Measurements from ENCODE around the gene BCL2L13.
"Not testable (repeated sequence)": the region's sequence is repeated elsewhere in the genome, so short reads cannot be mapped to it uniquely, and the experiment has no call there.

The BCL2L13 gene

DNA sequence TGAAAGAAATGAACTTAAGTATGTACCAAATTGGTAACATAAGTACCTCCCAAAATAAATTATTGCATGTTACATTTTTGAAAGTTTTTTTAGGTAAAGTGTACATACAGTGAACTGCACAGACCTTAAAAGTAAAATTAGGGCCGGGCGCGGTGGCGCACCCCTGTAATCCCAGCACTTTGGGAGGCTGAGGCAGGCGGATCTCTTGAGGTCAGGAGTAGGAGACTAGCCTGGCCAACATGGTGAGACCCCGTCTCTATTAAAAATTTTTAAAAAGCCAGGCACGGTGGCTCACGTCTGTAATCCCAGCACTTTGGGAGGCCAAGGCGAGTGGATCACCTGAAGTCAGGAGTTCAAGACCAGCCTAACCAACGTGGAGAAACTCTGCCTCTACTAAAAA, 1.7 kb upstream of the BCL2L13 start:
- DNase-seq (ENCODE audit: low read depth): not testable (repeated sequence)

DNA sequence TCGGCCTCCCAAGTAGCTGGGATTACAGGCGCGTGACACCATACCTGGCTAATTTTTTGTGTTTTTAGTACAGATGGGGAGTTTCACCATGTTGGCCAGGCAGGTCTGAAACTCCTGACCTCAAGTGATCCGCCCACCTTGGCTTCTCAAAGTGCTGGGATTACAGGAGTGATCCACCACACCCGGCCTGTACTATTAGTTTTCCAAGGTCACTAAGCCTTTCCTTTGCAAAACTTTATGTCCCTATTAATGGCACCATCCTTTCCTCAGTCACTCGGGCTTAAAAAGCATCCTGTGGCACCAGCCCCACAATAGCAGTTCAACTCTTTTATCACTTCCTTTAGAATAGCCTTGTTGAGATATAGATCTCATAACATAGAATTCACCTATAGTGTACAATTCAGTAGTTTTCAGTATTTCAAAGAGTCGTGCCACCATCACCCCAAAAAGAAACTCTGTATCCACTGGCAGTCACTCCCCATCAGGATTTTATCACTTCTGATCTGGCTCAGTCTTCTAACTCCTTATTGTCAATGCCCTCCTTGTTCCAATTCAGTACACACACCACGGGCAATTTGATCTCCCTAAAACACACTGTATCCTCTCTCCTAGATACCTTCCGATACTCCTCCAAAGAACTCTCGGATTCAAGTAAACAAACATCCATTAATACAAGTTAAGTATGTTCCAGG, 921 bp upstream of the BCL2L13 start:
- no peak for DNase-seq (ENCODE audit: low read depth)

DNA sequence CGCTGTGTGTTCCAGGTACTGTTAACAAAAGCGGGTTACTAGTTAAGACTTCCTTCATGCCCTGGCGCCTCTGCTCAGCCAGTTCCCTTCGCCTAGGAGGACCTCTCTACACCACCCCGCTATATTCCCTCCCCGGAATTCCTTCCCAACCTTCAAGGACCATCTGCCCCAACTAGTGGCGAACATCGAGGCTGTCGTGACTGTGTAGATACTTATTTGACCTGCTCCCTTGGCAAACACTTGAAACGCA, 450 bp upstream of the BCL2L13 start:
- DNase-seq (ENCODE audit: low read depth): no peak

DNA sequence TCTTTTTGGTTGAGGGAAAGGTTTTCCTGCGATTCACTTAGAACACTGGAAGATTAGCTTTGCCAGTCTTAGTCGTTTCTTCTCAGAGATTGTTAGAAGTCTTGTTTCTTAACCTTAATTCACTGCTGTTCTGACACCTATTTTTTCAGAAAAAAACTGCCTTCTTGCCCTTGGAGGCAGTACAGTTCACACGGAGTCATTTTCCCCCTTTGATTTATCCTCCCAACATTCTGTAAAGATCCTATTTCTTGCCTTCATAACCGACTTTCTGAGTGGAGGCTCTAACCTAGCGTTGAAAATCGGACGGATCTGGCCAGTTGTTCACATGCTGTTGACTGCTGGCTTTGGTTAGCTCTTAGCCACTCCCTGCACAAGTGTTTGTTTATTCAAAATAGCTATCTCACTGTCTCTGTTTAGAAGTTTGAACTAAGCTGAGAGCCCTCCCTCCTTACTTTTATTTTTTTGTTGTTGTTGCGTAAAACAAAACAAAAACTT, 737 bp downstream of the BCL2L13 start:
- DNase-seq (ENCODE audit: low read depth): peak; percentile 62

DNA sequence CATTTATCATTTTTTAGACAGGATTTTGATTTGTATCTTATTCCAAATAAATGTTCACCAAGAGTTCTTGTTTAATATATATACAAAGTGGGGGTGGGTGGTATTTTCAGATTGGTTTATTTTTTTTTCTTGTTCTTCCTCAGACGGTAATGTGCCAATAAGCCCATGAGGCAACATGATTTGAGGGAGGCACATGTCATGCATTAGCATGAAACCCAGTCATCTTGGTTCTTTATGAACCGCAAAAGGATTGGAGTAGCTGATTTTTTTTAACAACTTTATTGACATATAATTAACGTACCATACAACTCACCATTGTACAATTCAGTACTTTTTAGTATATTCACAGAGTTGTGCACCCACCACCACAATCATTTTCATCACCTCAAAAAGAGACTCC, 2.7 kb downstream of the BCL2L13 start:
- DNase-seq (ENCODE audit: low read depth): no peak

DNA sequence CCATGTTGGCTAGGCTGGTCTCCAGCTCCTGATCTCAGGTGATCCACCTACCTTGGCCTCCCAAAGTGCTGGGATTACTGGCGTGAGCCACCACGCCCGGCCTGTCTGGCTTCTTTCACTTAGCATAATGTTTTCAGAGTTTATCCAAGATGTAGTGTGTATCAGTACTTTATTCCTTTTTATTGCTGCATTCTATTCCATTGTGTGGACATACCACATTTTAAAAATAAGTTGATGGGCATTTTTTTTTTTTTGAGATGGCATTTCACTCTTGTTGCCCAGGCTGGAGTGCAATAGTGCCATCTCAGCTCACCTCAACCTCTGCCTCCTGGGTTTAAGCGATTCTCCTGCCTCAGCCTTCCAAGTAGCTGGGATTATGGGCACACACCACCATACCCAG, 3.8 kb downstream of the BCL2L13 start:
- not testable (repeated sequence) for DNase-seq (ENCODE audit: low read depth)

DNA sequence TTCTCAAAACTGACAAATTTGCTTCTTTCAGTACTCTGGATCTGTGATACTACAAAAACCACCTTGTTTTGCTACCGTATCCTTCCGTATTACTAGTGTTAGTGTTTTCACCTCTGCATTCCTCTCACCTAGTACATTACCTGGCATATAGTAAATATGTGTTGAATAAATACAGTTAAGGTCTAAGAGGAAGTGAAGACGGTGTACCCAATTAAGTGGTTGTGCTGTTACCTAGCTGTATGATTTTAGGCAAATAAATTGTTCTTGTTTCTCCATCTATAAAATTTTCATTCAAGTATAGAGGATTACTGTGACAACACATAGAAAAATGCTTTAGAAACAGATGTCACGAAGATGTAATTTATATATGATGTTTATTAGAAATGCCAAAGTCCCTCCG, 8.9 kb downstream of the BCL2L13 start:
- no peak for DNase-seq (ENCODE audit: low read depth)

DNA sequence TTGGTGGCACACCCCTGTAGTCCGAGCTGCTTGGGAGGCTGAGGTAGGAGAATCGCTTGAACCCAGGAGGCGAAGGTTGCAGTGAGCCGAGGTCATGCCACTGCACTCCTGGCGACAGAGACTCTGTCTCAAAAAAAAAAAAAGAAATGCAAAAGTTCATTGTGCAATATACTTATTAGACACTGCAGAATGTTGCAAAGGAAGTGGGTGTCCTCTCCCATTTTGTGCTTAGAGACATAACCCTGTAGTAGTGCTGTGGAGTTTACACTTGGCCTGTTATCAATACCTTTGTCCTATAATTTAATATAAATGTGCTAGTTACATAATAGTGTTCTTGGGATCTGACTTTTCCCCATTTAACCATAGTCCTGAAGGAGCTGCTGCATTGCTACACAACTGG, 9.4 kb downstream of the BCL2L13 start:
- no peak for DNase-seq (ENCODE audit: low read depth)

DNA sequence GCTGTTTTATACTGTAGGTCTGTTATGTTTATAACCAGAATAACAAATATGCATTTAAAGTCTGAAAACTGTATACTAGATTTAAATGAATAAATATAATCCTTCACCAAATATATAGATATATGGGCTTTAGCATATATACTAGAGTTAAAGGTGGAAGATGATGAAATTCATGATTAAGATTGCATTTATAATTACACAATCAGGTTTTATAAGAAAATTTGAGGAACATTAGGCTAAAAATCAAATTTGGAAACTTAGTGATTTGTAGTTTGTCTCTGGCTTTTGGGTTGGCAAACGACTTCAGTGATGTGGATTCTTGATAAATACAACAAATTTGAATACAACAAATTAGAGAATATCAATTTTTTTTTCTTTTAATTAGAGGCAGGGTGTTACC, 10.0 kb downstream of the BCL2L13 start:
- no peak for DNase-seq (ENCODE audit: low read depth)

DNA sequence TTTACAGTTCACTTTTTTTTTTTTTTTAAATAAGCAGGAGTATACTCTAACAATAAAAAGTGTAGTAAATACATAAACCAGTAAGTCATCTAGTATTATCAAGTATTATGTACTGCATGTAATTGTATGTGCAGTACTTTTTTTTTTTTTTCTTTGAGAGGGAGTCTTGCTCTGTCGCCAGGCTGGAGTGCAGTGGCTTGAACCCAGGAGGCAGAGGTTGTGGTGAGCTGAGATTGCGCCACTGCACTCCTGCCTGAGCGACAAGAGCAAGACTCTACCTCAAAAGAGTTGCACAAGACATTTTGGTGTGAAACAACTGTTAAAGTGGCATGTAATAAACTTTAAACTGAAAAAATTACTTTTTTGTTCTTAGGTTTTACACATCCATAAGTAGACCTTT, 16.7 kb downstream of the BCL2L13 start:
- no peak for DNase-seq (ENCODE audit: low read depth)

DNA sequence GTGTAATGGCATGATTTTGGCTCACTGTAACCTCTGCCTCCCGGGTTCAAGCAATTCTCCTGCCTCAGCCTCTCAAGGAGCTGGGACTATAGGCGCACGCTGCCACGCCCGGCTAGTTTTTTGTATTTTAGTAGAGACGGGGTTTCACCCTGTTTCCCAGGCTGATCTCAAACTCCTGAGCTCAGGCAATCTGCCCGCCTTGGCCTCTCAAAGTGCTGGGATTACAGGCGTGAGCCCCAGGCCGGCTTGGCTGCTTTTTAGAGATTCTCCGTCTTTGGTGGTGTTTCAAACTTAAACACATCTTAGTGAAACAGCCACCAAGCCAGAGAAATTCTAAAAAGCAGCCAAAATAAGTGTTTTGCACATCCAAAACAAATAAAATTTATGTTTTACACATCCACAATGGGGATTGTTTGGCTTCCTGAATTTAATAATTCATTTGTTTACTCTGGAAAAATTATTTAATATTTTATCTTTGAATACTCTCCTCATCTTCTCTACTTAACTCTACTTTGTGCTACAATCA, 18.4 kb downstream of the BCL2L13 start:
- no peak for DNase-seq (ENCODE audit: low read depth)

DNA sequence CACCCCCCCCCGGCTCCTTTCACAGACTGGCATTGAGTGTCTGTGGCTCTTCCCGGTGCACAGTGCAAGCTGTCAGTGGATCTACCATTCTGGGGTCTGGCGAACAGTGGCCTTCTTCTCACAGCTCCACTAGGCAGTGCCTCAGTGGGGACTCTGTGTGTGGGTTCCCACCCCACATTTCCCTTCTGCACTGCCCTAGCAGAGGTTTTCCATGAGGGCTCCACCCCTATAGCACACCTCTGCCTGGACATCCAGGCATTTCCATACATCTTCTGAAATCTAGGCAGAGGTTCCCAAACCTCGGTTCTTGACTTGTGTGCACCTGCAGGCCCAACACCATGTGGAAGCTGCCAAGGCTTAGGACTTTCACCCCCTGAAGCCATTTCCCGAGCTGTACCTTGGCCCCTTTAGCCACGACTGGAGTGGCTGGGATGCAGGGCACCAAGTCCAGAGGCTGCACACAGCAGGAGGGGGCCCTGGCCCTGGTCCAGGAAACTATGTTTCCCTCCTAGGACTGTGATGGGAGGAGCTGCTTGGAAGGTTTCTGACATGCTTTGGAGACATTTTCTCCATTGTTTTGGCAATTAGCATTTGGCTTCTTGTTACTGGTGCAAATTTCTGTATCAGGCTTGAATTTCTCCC, 26.0 kb downstream of the BCL2L13 start:
- DNase-seq (ENCODE audit: low read depth): no peak

DNA sequence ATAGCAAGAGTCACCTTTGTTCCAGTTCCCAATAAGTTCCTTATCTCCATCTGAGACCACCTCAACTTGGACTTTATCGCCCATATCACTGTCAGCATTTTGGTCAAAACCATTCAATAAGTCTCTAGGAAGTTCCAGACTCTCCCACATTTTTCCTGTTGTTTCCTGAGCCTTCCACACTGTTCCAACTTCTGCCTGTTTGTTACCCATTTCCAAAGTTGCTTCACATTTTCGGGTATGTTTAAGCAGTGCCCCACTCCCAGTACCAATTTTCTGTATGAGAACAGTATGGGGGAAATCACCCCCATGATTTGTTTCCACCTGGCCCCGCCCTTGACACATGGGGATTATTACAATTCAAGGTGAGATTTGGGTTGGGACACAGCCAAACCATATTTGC, 26.7 kb downstream of the BCL2L13 start:
- no peak for DNase-seq (ENCODE audit: low read depth)

DNA sequence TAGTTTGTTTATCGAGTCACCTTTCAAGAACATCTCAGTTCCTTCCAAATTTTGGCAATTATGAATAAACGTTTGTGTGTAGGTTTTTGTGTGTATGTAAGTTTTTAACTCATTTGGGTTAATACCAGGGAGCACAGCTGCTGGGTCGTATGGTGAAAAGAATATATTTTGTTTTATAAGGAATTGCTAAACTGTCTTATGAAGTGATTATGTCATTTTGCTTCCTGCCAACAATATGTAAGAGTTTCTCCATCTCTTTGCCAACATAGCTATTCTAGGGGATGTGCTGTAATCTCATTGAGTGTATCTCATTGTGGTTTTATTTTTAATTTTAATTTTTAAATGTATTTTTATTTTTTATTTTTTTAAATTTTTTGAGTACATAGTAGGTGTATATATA, 27.3 kb downstream of the BCL2L13 start:
- DNase-seq (ENCODE audit: low read depth): no peak

DNA sequence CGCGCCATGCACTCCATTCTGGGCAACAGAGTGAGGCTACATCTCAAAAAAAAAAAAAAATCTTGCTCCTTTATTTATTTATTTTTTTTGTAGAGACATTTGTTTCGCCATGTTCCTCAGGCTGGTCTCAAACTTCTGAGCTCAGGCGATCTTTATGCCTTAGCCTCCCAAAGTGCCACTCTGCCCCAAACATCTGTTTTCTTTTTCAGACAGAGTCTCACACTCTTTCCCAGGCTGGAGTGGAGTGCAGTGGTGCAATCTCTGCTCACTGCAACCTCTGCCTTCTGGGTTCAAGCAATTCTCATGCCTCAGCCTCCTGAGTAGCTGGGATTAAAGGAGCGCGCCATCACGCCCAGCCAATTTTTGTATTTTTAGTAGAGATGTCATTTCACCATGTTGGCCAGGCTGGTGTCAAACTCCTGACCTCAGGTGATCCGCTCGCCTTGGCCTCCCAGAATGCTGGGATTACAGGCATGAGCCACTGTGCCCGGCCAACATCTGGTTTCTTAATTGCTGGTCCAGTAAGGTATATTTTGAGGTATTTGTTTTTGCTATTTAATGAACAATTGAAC, 33.0 kb downstream of the BCL2L13 start:
- not testable (repeated sequence) for DNase-seq (ENCODE audit: low read depth)

DNA sequence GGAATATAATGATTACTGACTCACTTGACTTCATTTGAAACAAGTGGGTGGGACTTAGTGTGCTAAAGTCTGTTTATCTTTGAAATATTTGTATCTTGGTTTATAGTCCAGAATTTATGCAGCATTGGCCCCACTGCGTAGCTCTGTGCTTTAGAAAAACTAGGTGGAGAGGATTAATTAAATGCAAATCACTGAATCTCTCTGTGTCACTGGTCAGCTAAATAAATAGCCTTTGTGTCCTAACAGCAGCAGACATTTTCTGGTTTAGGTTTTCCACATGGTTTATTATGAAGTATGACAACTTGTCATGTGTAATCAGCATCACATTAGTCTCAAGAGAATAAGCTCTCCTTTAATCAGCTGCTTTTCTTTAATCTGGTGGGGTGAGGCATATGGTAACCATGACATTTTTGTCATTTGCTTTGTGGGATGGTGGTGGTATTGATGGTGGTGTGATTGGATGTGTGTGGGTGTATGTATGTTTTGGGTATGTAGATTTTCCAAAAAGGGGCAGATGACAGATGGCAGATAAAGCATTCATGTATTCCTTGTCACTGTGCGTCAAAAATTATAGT, 33.9 kb downstream of the BCL2L13 start:
- DNase-seq (ENCODE audit: low read depth): peak; percentile 46

DNA sequence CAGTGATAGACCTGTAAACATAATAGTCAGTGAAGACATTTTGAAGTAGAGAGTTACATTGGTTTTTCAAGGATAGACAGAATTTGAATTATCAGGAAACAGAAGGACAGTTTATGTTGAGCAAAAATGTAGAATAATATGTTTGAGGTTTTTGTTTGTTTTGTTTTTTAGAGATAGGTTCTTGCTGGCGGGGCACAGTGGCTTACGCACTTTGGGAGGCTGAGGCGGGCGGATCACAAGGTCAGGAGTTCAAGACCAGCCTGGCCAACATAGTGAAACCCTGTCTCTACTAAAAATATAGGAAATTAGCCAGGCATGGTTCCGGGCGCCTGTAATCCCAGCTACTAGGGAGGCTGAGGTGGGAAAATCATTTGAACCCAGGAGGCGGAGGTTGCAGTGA, 35.6 kb downstream of the BCL2L13 start:
- no peak for DNase-seq (ENCODE audit: low read depth)

DNA sequence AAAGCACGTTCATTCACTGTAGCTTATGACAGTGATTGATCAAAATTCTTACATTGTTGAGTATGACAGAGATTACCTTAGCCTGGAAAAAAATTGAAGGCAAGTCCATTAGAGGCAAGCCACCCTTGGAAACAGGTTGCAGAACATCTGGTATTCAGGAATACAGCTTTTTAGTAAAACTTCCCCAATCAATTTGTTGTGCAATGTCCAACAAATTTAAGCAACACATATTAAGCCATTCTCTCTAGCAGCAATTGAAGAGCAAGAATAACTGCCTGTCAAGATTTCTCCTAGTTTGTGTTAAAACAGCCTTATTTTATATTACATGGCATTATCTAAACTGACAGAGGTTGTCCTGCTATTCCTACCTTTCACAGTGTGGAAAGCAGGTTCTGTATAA, 37.0 kb downstream of the BCL2L13 start:
- no peak for DNase-seq (ENCODE audit: low read depth)

DNA sequence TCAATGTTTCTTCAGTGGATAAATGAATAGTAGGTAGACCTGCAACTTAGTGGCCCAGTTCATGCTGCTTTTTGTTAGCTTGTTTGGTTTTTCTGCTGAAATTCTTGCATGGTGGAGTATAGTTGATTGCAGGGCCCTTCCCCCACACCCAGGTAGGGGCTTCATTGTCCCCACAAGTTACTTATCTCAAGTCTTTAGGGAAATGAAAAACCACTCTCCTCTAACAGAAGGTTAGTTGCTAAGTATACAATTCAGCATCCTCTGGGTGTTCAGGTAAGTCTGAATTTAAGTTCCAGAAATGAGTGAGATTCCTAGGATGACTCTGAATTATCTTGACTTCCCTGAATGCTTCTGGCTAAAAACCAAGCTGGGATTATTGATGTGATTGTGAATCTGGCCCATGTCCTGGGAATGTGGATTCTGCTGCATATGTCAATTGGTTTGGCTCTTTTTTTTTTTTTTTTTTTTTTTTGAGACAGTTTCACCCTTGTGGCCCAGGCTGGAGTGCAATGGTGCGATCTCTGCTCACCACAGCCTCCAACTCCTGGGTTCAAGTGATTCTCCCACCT, 40.3 kb downstream of the BCL2L13 start:
- DNase-seq (ENCODE audit: low read depth): no peak

DNA sequence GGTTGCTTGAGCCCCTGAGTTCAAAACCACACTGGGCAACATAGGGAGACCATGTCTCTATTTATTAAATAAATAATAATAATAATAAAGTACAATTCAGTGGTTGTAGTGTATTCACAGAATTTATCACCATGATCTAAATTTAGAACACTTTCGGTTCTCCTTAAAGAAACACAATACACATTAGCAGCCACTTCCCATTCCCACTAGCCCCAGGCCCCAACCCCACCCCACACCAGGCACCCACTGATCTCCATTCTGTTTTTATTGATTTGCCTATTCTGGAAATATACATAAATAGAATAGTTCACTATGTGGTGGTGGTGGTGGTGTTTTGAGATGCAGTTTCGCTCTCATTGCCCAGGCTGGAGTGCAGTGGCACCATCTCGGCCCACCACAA, 45.7 kb downstream of the BCL2L13 start:
- DNase-seq (ENCODE audit: low read depth): no peak

DNA sequence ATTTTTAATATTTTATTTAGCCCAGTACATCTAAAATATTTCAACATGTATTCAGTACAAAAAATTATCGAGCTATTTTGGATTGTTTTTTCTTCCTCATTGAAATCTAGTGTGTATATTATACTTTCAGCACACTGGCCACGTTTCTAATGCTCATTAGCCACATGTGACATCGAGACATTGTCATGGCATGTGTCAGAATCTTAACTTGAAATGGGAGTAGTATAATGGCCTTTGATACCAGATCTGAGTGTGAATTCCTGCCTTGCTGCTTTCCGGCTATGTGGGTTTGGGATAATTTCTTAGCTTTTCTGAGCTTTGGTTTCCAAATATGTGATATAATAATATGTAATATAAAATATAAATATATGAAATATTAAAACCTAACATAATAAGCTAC, 54.3 kb downstream of the BCL2L13 start:
- DNase-seq (ENCODE audit: low read depth): no peak

DNA sequence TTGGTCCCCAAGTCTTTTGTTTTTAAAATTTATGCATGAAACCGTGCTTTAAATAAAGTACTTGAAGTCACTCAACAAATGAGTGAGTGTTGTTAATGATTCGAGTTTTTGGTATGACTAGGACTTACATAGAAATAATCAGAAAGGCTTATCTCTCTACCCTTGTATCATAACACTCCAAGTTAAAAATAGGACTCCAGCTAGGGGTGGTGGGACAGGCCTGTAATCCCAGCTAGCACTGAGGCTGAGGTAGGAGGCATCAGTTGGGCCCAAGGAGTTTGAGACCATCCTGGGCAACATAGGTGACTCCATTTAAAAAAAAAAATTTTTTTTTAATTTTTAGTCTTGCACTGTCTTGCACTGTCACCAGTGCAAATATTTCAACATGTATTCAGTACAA, 55.6 kb downstream of the BCL2L13 start:
- no peak for DNase-seq (ENCODE audit: low read depth)

DNA sequence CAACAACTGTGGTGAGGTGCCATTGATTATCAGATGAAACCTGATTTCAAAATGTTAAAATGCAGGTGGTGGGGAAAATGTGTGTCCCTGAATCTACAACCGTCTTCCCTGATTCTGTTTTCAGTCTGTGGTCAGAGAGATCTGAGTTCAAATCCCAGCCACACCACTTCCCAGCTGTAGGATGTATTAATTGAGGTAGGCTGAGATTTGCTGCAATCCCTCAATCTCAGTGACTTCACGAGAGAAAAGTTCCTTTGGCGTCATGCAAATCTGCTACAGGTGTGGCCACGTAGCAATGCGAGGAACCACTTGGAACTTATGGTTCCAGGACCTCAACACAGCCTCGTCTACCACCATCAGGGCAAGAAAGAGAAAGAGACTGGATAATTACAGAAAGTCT, 56.2 kb downstream of the BCL2L13 start:
- no peak for DNase-seq (ENCODE audit: low read depth)

All from EH (cell line).